GM21723 (cell line): ENCODE data around the gene GRID2.
"Not testable (repeated sequence)": the region's sequence is repeated elsewhere in the genome, so short reads cannot be mapped to it uniquely, and the experiment has no call there.

Experiments used
- ATAC-seq: cut with Tn5 transposase; IDR thresholded peaks from one replicate; pipeline ENCODE4 v1.9.1; 2021; ENCODE audit warnings: mild to moderate bottlenecking, moderate library complexity; ENCODE audit not compliant: unreplicated experiment

The GRID2 gene

GRCh38 chr4:93646233-93646930 is 1342.6 kb downstream of the GRID2 start:
- ATAC-seq, result peak; percentile 51

DNA sequence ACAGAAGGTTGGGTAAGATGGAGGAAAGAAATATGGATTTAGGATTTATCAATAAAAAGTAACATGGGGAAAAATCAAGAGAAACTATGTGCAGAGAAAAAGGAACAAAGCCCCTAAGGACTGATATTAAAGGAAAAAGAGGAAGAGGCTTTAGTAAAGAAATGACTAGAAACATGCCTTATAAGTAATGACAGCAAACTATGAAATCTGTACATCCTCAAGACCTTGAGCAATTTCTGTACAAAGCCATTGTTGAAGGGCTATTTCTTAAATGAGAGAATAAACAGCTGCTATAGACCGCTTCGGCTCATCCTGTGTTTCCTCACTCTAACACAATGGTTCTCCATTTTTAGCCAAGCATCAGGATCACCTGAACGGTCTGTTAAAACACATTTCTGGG is 1344.5 kb downstream of the GRID2 start:
- no peak for ATAC-seq

- ATAC-seq, result no peak
These were observed 1346.1 kb downstream of the GRID2 start for GRCh38 chr4:93649828-93650227.

- ATAC-seq, result no peak
These were observed 1350.4 kb downstream of the GRID2 start for GRCh38 chr4:93654211-93654610.

DNA sequence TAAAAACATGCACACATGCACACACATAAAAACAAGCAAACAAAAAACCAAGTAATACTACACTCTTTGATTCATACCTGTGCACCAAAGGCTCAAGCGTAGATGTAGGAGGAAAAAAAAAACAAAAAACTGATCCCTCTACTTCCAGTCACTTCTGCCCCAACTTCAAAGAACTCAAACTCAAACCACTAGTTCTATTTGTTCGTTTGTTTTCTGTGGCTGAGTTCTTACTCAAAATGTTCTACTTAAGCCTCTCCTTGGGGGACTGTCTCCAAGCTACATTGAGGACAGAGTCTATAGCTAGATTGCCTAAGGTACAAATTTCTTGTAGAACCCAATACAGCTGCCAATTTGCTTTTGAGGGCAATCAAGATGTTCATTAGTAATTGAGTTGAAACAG is 1353.8 kb downstream of the GRID2 start:
- ATAC-seq, result no peak

GRCh38 chr4:93658443-93658842 is 1354.7 kb downstream of the GRID2 start:
- no peak for ATAC-seq

DNA sequence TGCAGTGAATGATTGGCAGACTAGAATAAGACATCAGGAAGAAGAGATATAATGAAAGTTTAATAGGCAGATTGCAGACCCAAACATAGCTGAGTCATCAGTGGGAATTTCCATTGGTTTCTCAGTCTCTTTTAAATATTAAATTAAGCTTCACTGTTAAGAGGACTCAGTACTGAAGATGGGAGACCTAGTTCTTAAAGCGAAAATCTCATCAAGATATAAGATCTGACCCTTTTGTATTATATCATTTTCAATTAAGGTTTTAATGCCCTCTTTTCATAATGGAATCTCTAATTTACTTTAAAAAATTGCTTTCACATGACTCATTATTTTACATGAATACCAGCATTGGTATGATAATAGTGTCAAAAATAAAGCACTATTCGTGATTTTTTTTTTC is 1355.9 kb downstream of the GRID2 start:
- no peak for ATAC-seq

GRCh38 chr4:93660036-93660435 is 1356.3 kb downstream of the GRID2 start:
- ATAC-seq, result no peak

DNA sequence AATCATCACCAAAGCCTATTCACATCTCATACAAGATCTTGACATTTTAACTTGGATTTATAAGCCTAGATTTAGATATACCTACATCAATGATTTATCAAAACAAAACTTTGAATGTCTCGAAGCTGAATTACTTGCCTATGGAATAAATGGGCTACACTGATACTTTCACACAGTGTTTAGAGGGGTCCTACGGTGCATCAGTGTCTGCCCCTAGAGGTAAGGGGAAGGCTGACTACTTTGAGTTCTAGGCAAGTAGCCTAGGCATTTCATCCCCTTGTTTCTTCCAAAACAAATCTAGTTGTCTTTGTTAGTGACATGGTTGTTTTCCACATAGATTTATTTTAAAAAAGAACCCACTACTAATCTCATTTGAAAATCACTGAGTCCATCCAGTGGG is 1366.7 kb downstream of the GRID2 start:
- ATAC-seq, result no peak

- no peak for ATAC-seq
These were observed 1367.3 kb downstream of the GRID2 start for GRCh38 chr4:93671093-93671492.

GRCh38 chr4:93676937-93677336 is 1373.2 kb downstream of the GRID2 start:
- not testable (repeated sequence) for ATAC-seq

DNA sequence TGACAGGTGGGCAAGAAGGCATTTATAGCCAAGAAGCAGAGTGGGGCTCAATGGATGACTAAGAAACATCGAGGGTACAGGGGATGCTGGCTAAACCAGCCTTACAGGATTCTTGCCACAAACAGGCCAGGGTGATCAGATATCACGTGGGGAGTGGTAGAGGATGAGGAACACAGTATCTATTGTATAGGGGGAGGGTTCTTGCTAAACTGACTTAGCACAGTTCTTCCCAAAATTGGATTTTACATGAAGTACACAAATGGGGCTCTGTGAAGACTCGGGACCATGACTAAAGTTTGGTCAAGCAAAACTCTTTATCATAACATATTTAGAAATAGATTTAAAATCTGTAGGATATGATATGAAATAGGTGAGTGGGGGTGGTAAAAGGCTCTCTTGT is 1380.8 kb downstream of the GRID2 start:
- ATAC-seq, result no peak

DNA sequence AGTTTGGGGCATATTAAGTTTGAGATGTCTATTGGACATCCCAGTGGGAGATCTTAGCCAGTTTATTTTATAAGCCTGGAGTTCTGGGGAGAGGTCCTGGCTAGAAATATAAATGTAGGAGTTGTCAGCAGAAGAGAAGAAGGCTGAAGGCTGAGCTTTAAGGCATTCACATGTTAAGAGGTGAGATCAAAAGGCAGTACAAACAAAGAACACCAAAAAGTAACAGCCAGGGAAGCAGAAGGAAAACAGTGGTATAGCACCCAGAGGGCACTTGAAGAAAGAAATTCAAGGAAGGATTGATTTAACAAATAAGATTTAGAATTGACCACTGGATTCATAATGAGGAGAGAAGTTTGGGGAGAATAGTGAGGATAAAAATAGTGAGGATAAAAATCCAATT is 1383.5 kb downstream of the GRID2 start:
- ATAC-seq, result no peak

DNA sequence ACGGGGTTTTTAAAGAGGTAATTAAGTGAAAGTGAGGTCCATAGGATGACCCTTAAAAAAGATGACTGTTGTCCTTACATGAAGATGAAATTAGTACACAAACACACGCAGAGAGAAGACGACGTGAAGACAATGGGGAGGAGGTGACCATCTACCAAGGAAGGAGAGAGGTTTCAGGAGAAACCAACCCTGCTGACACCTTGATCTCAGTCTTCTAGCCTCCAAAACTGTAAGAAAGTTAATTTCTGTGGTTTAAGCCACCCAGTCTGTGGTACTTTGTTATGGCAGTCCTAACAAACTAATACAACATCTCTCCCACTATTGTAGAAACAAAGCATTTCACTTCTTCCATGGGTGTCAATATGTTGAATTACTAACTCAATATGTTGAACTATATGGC is 1385.2 kb downstream of the GRID2 start:
- ATAC-seq, result no peak

GRCh38 chr4:93693141-93693540 is 1389.4 kb downstream of the GRID2 start:
- ATAC-seq, result no peak

DNA sequence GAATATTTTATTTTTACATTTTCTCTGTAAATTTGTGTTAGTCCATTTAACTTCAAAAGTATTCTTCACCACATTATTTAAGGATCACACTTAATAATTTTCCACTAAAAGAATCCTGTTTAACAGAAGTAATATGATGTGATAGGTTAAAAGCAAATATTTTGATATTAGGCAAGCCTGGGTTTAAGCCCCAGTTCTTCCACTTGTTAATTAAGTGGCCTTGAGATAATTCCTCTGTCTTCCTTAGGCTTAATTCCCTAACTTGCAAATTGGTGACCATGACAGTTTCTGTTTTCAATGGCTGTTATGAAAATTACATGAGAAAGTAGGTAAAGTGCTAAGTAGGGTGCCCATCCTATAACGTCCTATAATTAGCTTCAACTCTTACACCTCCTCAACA is 1394.9 kb downstream of the GRID2 start:
- ATAC-seq, result no peak

GRCh38 chr4:93700571-93700970 is 1396.8 kb downstream of the GRID2 start:
- no peak for ATAC-seq

DNA sequence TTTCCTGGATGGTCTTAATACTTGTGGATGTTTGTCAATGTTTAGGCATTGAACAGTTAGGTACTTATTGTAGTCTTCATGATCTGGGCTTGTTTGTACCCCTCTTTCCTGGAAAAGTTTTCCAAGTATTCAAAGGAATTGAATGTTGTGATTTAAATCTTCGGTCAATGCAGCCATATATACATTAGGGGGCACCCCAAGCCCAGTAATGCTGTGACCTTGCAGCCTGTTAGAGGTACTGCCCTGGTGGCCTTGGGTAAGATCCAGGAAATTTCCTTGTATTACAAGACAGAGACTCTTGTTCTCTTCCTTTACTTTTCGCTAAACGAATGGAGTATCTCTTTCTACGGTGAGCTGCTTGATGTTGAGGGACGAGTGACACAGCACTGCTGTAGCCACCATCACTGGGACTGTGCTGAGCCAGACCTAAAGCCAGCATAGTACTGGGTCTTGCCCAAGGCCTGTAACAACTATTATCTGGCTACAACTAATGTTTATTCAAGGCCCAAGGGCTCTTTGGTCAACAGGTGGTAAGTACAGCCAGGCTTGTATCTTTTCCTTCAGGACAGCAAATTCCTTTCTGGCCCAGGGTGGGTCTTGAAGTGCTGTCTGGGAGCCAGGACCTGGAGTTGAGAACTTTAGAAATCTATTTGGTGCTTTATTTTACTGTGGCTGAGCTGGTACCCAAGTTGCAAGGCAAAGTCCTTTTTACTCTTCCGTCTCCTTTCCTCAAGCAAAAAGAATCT is 1406.5 kb downstream of the GRID2 start:
- ATAC-seq, result peak; percentile 82

DNA sequence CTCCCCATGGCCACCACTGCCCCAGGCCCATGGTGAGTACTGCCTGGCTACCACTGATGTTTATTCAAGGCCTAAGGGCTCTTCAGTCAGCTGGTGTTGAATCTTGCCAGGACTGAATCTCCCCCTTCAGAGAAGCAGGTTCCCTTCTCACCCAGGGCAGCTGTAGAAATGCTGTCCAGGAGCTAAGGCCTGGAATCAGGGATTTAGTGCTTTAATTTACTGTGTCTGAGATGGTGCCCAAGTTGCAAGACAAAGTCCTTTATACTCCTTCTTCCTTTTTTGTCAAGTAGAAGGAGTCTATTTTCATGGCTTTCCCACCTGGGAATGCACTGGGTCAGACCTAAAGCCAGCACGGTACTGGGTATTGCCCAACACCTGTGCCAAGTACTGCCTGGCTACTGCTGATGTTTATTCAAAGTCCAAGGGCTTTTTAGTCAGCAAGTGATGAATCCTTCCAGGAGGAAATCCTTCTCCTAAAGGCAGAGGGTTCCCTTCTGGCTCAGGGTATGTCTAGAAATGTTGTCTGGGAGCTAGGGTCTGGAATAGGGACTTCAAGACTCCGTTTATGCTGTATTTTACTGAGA is 1407.2 kb downstream of the GRID2 start:
- no peak for ATAC-seq

DNA sequence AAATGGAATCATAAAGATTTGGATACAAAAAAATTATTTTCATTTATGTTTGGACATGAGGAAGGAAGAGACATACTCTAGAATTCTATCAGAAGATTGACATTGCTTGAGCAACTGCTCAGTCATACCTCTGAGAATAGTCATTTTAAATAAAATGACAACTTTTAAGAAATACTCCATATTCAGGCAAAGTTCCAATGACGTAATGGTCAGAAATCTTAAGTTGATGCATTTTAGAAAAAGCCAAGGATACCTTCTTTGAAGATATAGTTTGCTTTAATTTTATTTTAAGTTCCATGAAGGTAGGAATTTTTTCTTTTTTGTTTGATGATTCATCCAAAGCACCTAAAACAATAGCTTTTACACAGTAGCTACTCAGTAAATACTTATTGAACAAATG is 1414.5 kb downstream of the GRID2 start:
- no peak for ATAC-seq

DNA sequence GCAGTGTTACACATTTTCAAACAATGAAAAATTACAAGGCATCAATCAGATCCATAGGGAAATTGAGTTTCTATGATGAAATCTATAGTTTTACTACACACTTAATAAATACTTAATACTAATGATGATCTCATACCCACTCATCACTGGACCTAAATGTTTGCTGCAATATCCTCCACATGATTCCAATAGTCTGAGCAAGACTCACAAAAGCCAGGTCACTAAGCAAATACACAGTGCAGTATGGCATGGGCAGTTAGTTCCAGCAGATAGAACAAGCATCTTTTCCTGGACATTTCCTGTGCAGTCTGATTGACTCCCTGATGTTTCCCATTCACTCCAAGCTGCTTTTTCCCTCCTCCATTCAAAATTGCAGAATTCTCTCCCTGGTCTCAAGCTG is 1415.8 kb downstream of the GRID2 start:
- no peak for ATAC-seq

- ATAC-seq, result no peak
These were observed 1418.7 kb downstream of the GRID2 start for GRCh38 chr4:93722446-93722845.
